Omental fat pad (tissue), 4 donors: ENCODE data around the gene TAF1B. TPM values are rescaled to one million over a fixed set of nuclear protein-coding genes. Genes with fewer than 3 reads are reported as not detected.

Source experiments
- ATAC-seq: fragments of 150-250 bp; one replicate; pipeline ENCODE4 v1.9.1; 2016; ENCODE audit warnings: mild to moderate bottlenecking, moderate library complexity; ENCODE audit not compliant: low FRiP score
- DNase-seq: peaks from one replicate; pipeline ENCODE4 v3.0.0-alpha.2; 2019; ENCODE audit warnings: low spot score
- CTCF ChIP-seq, 3 donors: fragments of 450-650 bp; IDR thresholded peaks; one replicate each; pipeline ENCODE4 v1.5.1; 2016 to 2017; ENCODE audit warnings: antibody characterized with exemption in 3 of 3, mild to moderate bottlenecking in 3 of 3, moderate library complexity in 2 of 3
- total RNA-seq, 4 donors: library from RNA; depleted of rRNA; stranded (reverse); fragments of >200 nt; gene quantifications; one replicate each; pipeline ENCODE4 v1.1.0, GENCODE V29; 2016

The TAF1B gene
- total RNA-seq, 4 donors from 2014 or later, result 16.1 to 21.1 (median 19.1) TPM

- DNase-seq (no peak), ATAC-seq (no peak)
- TF ChIP-seq CTCF (IDR thresholded peaks at IDR 0.05), result no peak
These were observed 34.3 kb upstream of the TAF1B start for GRCh38 chr2:9809064-9809356.

- DNase-seq, result no peak
- TF ChIP-seq CTCF (IDR thresholded peaks at IDR 0.05), result no peak
- no peak for ATAC-seq
These were observed 33.7 kb upstream of the TAF1B start for GRCh38 chr2:9809448-9810088.

- TF ChIP-seq CTCF (IDR thresholded peaks at IDR 0.05), result no peak
- DNase-seq, result no peak
- ATAC-seq, result no peak
These were observed 32.1 kb upstream of the TAF1B start for GRCh38 chr2:9811216-9811615.

- DNase-seq, result no peak
- ATAC-seq, result no peak
- no peak for TF ChIP-seq CTCF (IDR thresholded peaks at IDR 0.05)
These were observed 31.4 kb upstream of the TAF1B start for GRCh38 chr2:9811679-9812511.

GRCh38 chr2:9812945-9813311 is 30.3 kb upstream of the TAF1B start:
- ATAC-seq, result no peak
- DNase-seq, result no peak
- TF ChIP-seq CTCF (IDR thresholded peaks at IDR 0.05), result no peak

GRCh38 chr2:9813312-9814128 is 29.8 kb upstream of the TAF1B start:
- DNase-seq, result no peak
- TF ChIP-seq CTCF (IDR thresholded peaks at IDR 0.05), result peak in 1 of 3 donors; percentile 78
- ATAC-seq, result peak; percentile 80
